ENCODE data around the gene PLA2G6. TPM values are rescaled to one million over a fixed set of nuclear protein-coding genes. Genes with fewer than 3 reads are reported as not detected.
"Not testable (repeated sequence)": the region's sequence is repeated elsewhere in the genome, so short reads cannot be mapped to it uniquely, and the experiment has no call there.

PLA2G6 gene
- total RNA-seq, 1 experiment from 2014 or later, result 3.9 TPM

DNA sequence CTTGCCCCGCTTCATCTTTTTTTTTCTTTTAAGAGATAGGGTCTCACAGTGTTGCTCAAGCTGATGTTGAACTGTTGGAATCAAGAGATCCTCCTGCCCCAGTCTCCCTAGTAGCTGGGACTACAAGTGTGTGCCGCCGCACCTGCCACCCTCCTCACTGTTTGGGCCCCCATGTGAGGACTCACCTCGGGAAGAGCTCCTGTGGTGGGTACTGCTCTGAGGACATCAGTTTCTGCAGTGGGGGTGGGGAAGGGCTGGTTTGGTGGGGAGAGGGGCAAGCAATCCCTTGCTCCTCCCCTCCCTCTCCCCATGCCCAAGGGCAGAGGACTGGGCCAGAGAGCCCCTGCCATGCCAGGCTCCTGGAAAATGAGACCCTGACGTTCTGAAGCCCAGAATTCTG is 96.1 kb downstream of the PLA2G6 start:
- DNase-seq (ENCODE audit: low read depth), result no peak

DNA sequence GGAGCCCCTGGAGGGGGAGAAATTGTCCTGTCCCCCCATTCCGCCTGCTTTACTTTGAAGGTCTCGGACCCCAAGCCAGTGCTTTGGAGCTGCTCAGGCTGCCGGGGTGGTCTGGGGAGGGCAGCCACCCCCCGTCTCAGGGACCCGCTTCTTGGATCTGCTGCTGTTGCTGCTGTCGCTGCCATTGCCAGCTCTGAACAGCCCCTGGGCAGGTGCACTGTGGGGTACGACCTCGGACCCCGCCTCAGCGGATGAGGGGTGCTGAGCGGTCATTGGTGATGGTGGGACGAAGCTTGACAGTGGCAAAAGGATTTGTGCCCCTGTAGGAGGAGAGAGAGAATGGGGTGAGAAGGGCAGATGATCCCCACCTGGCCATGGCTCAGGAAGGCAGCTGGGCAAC is 96.6 kb downstream of the PLA2G6 start:
- DNase-seq (ENCODE audit: low read depth), result no peak

DNA sequence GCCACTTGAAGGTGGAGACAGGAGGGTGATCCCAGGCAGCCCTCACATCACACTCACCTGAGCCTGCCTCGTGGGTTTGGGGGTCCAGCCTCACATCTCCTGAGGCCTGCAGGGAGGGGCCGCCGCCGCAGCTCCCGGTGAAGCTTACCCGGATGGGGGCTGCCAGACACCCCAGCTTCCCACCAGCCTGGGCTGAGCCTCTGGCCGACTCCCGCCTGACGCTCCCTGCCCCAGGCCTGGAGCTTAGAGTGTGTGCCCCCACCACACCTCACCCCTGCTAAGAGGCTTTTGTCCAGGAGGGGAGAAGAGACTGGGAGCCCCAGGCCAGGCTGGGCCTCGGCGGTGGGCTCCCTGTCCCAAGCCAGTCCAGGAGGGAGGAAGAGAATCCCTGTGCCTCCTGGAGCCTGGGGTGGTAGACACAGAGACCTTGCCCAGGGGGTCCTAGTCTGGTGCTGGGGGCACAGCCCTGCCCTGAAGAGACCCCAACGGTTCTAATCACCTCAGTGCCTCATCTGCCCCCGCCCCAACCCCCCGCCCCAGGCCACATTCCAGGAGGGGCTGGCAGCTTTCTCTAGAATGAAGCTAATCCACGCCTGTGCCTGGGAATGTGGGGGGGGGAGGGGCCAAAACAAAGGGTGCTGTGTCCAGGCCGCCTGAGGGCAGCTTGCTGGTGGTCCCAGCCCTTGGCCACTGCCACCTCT is 97.5 kb downstream of the PLA2G6 start, which contains the start of gene SLC16A8:
Gene SLC16A8 (minus strand): TSS at position 254 of the 701 bp plus-strand sequence. CDS start 1,311 bp downstream, outside the sequence.
- DNase-seq (ENCODE audit: low read depth), result no peak

DNA sequence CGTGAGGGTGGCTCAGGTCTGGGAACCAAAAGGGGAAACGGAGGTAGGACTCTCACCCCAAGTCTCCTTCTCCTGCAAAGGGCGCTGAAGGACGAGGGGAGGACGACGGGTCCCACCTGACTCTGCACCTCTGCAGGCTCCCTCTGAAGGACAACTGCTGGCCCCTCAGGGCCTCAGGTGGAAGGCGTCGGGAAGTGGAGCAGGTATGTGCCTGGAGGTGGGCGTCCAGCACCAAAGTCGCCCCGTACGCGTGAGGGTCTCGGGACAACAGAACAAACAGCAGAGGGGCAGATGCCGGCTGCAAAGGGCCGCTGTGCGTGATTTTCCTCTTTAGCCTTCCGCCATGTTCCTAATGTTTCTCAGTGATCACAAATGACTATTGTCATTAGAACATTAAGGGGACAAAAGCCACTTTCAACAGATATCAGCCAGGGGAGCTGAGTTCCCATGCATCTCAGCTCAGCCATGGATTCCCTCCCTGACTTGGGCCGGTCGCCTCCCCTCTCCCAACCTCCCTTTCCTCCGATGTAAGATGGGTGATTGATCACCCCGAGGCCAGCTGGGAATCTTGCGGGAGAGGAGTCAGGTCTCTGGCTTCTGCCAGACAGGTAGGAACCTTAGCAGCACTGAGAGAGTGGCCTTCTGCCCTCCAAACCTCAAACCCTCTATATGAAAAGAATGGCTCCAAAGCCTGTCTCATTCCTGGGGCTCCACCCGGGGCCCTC is 98.5 kb downstream of the PLA2G6 start:
- DNase-seq (ENCODE audit: low read depth), result no peak

DNA sequence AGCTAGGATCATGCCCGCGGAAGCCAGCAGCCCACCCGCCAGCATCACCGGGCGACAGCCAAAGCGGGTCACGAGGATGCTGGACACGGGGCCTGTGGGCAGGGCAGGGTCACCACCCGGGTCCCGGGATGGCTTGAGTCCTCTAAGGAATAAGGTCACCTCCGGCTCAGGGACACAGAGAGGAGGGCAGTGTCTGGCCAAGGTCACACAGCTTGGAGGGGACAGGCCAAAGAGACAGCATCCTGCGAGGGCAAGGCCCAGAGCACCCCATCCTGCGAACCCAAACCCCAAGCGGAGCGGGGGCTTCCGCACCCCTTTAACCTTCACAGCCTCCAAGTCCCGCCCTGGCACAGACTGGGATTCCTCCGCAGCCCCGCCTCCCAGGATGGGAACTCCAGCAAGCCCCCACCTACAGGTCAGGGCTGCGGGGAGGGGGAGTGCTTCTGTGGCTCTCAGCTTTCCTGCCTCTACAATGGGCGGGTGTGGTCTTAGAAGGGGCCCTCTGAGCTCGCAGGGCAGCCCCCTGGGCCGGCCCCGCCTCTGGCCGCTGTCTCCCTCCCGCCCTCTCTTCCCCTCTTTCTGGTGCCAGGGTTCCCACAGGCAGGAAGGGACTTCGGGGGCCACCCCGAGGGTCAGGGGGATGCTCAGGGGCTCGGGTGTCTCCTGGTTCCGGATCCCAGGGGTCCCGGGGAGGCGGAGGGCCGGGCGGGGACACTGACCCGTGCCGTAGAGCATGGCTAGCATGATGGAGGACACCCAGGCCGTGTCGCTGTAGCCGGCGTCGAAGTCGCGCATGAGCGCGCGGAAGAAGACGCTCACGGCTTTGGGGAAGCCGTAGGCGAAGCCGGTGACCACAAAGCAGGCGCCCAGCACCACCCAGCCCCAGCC is 99.4 kb downstream of the PLA2G6 start:
- DNase-seq (ENCODE audit: low read depth), result no peak

- DNase-seq (ENCODE audit: low read depth), result no peak
Measured at GRCh38 chr22:38081636-38081940, 100.0 kb downstream of the PLA2G6 start.

DNA sequence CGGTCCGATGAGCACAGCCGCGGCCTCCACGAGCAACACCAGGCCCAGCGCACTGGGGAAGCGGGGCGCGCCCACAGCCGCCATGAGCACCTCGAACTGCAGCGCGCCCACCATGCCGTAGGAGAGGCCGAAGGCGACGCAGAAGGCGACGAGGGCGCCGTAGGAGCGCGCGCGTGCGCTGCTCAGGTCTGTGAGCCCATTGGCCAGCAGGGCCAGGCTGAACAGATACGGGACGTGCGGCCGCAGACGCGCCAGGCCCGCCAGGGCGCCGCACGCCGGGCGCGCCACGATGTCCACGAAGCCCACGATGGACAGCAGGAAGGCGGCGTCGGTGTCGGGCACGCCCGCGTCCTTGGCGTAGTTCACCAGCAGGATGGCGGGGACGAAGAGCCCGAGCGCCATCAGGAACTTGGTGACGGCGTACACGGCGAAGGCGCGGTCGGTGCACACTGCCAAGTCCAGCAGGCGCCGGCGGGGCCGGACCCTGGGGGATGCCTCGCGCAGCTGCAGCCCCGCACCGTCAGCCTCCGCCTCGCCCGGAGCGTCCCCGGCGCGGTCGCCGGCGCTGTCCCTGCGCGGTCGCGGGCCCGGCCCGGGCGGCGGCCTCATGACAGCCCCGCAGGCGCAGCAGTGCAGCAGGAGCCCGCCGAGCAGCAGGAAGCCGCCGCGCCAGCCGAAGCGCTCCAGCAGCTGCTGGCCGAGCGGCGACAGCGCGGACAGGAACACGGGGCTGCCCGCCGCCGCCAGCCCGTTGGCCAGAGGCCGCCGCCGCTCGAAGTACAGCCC is 100.6 kb downstream of the PLA2G6 start:
- peak; percentile 51 for DNase-seq (ENCODE audit: low read depth)

GRCh38 chr22:38080474-38080849 is 101.2 kb downstream of the PLA2G6 start:
- DNase-seq (ENCODE audit: low read depth), result no peak

DNA sequence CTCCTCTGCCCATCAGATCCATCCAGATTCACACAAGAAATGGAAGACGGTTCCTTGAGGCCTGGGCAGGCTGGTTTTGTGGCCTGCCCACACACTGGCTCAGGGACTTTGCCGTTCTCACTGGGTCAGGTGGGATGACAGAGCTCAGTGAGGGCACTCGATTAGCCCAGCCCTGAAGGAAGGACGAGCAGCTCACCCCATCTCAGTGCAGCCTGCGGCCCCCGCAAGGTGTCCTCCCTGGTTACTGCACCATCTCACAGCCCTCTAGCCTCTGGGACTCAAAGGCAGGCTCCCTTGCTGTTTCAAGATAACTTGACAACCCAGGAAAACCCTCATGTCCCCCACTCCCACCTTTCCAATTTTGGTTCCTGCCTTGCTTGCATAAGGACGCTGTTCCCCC is 101.8 kb downstream of the PLA2G6 start:
- no peak for DNase-seq (ENCODE audit: low read depth)

- DNase-seq (ENCODE audit: low read depth), result not testable (repeated sequence)
Measured at GRCh38 chr22:38079208-38079607, 102.4 kb downstream of the PLA2G6 start.

GRCh38 chr22:38078046-38078840 is 103.4 kb downstream of the PLA2G6 start:
- no peak for DNase-seq (ENCODE audit: low read depth)

GRCh38 chr22:38077595-38077994 is 104.0 kb downstream of the PLA2G6 start:
- no peak for DNase-seq (ENCODE audit: low read depth)

- DNase-seq (ENCODE audit: low read depth), result no peak
Measured at GRCh38 chr22:38077096-38077495, 104.5 kb downstream of the PLA2G6 start.

GRCh38 chr22:38075961-38076360 is 105.7 kb downstream of the PLA2G6 start:
- DNase-seq (ENCODE audit: low read depth), result no peak

DNA sequence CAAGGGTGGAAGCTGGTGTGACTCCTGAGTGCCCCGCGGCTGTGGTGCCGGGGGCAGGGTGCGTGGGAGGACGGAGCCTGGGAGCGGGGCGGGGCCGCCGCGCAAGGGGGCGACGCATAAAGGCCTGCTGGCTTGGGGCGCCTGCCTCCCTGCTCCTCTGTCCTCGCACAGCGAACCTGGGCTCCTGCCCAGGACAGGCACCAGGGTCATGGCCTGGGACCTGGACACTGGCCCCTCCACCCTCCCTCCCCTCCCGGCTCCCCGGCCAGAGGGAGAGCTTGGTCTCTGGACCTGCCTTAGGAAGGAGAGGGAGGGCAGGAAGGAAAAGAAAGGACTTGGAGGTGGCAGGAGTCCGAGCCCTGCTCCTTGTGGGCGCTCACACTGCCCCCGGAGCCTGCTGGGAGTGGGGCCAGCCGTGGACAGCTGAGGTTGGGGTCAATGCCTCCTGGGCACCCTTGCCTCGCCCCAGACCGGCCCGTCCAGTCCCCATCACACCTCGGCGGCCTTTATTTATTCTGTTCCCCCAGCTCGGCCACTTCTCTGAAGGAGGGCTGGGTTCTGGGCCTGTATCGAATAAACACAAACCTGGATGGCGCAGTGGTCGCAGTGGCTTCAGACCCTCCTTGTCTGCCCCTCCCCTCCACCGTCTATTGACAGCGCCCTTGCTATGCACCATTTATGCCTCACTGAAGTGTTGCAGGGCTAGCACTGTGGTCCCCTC is 106.4 kb downstream of the PLA2G6 start:
- no peak for DNase-seq (ENCODE audit: low read depth)

- DNase-seq (ENCODE audit: low read depth), result peak; percentile 1
Measured at GRCh38 chr22:38074181-38075104, 107.2 kb downstream of the PLA2G6 start.

DNA sequence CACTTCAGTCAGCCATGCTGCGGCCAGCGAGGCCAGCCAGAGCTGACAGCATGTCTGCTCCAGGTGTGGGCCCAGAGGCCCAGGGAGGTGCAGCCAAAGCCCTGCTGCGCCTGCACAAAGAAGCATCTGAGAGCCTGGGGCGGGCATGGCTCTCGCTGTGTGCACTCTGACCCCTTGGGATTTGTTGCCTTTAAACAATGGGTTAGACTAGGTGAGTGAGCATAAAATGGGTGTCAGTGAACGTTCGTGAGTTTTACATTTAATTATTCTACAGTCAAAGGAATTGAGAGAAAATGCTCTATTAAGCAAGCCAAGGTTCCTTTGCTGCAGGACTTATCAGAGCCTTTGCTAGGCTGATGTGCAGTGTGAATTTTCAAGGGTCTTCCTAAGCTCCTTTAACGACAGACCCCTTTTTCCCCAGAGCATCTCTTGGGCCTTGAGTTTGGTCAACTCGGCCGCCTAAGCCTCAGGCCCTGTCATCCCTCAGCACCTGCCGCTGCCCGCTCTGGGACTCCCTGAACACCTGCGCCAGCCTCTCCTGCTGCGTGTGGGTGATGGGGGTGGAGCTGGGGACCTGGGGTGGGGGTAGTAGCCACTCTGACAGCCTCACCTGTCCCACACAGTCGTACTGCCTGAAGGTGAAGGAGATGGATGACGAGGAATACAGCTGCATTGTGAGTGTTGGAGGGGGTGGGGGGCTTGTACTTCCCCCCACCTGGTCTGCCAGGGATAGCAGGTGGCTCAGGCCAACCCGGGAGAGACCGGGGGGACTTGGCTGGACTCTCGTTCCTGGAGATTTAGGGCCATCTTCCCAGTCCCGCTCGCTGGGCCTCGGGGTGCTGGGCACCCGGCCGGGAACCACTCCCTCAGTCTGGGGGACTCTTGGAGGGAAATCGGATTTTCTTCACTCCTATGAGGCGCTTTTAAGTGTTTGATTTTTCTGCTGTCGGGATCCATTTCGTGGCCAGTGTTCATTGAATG is 108.2 kb downstream of the PLA2G6 start:
- no peak for DNase-seq (ENCODE audit: low read depth)
